Measurements from ENCODE around the gene NFE2.
"Not testable (repeated sequence)": the region's sequence is repeated elsewhere in the genome, so short reads cannot be mapped to it uniquely, and the experiment has no call there.

NFE2 gene

GRCh38 chr12:54300732-54301427 lies at the start of gene NFE2:
Gene NFE2, minus strand, starts transcription at chr12:54301015. Its CDS starts 5,767 bp downstream, at chr12:54295248.
- DNase-seq, result no peak

- DNase-seq, result peak; percentile 23
Observed at GRCh38 chr12:54349679-54350078, 48.9 kb upstream of the NFE2 start.

GRCh38 chr12:54349036-54349435 lies 48.2 kb upstream of the NFE2 start:
- no peak for DNase-seq

GRCh38 chr12:54341378-54342300 lies 40.8 kb upstream of the NFE2 start:
- DNase-seq, result peak; percentile 88

GRCh38 chr12:54340846-54341245 lies 40.0 kb upstream of the NFE2 start:
- no peak for DNase-seq

- DNase-seq, result no peak
Observed at GRCh38 chr12:54338698-54339296, 38.0 kb upstream of the NFE2 start.

- DNase-seq, result no peak
Observed at GRCh38 chr12:54337854-54338650, 37.2 kb upstream of the NFE2 start.

GRCh38 chr12:54337280-54337842 lies 36.5 kb upstream of the NFE2 start:
- DNase-seq, result no peak

GRCh38 chr12:54333420-54334034 lies 32.7 kb upstream of the NFE2 start:
- DNase-seq, result no peak

- DNase-seq, result no peak
Observed at GRCh38 chr12:54331461-54331860, 30.6 kb upstream of the NFE2 start.

GRCh38 chr12:54330442-54330841 lies 29.6 kb upstream of the NFE2 start:
- no peak for DNase-seq

- DNase-seq, result no peak
Observed at GRCh38 chr12:54329759-54330158, 28.9 kb upstream of the NFE2 start.

- no peak for DNase-seq
Observed at GRCh38 chr12:54328595-54329337, 28.0 kb upstream of the NFE2 start.

GRCh38 chr12:54325442-54326109 lies 24.8 kb upstream of the NFE2 start:
- not testable (repeated sequence) for DNase-seq

GRCh38 chr12:54324617-54325441 lies 24.0 kb upstream of the NFE2 start, which contains the start of gene COPZ1:
Gene COPZ1, plus strand, starts transcription at chr12:54325131. Its CDS starts 33 bp downstream, at chr12:54325164.
- peak; percentile 100 for DNase-seq

GRCh38 chr12:54321363-54321762 lies 20.5 kb upstream of the NFE2 start:
- no peak for DNase-seq

GRCh38 chr12:54312309-54312708 lies 11.5 kb upstream of the NFE2 start:
- not testable (repeated sequence) for DNase-seq

GRCh38 chr12:54311051-54311450 lies 10.2 kb upstream of the NFE2 start:
- DNase-seq, result no peak

GRCh38 chr12:54306925-54307741 lies 6.3 kb upstream of the NFE2 start:
- DNase-seq, result no peak

All from NCI-H2171 treated with DMSO at 0.1 percent for 48 hours (cell line).